GM21786 (cell line): ENCODE data around the gene PFN3.
"Not testable (repeated sequence)": the region's sequence is repeated elsewhere in the genome, so short reads cannot be mapped to it uniquely, and the experiment has no call there.

Source experiments
- ATAC-seq: cut with Tn5 transposase; IDR thresholded peaks from one replicate; pipeline ENCODE4 v1.9.1; 2021; ENCODE audit not compliant: unreplicated experiment

Gene PFN3

DNA sequence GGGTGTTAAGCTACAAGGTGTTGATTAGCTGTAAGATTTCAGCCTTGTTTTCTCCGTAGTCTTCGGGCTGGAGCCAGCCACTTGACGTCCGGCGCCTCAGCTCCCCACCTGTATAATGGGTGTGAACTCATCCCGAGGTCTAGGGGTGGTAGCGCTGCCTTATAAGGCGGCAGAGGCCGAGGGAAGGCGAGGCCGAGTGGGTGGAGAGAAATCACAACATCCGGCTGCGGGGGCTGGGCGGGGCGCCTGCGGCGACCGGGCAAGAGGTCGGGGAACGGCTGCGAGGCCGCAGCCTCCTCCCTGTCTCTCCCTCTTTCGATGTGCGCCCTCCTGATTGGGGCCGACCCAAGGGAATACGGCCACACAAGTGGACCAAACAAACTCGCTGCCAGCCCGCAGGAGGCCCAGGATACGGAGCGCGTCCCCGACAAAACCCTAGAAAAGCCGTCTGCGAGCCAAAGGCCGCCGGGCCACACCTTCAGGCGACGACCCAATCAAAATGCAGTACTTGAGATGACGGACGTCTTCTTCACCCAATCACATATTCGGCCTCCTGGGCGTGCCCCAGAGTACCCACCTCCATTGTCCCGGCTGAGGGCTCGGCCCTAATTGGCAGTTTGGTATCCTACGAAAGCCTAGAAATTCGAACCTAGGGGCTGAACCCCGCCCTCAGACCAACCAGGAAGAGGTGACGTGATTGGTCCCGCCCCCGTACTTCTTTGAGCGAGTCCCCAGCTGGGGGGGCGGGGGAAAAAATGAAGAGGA, 25.5 kb upstream of the PFN3 start:
- peak; percentile 81 for ATAC-seq

DNA sequence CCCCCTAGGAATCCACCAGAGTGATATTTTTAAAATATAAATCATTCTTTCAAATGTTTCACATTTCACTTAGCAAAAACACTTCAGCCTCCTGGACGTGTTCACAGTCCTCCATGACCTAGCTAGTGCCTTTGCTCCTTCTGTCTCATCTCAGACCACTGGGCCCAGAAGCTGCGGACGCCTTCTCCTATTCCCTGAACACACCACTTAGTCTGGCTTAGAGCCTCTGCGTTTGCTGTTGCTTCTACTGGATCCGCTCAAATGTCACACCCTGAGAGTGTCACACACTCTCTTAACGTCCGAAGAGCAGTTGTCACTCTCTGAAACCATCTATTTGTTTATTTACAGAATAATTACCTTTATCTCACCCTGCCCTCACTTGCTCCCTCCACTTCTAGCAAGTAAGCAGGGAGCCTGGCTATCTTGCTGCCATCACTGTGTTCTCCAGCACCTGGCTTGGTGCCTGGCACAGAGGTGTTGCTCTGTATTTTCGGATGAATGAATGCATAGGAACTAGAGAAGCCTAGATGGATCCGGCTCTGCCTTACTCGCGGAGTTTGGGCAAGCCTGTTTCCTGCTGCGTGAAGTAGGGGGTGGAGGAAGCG, 24.8 kb upstream of the PFN3 start:
- ATAC-seq, result no peak

DNA sequence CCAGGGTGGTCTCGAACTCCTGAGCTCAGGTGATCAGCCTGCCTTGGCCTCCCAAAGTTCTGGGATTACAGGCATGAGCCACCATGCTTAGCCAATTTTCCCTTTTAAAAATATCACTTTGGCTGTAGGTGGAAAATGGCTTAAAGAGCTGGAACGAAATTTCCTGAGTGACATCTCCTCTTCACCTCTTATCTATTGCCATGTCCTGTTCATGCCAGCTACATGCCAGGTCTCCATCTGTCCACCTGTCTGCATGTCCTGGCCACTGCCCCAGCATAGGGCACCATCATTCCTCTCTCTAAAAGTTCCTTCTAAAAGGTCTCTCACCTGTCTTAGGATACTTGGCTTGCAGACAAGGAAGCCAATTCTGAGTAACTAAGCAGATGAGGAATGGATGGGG, 23.2 kb upstream of the PFN3 start:
- no peak for ATAC-seq

DNA sequence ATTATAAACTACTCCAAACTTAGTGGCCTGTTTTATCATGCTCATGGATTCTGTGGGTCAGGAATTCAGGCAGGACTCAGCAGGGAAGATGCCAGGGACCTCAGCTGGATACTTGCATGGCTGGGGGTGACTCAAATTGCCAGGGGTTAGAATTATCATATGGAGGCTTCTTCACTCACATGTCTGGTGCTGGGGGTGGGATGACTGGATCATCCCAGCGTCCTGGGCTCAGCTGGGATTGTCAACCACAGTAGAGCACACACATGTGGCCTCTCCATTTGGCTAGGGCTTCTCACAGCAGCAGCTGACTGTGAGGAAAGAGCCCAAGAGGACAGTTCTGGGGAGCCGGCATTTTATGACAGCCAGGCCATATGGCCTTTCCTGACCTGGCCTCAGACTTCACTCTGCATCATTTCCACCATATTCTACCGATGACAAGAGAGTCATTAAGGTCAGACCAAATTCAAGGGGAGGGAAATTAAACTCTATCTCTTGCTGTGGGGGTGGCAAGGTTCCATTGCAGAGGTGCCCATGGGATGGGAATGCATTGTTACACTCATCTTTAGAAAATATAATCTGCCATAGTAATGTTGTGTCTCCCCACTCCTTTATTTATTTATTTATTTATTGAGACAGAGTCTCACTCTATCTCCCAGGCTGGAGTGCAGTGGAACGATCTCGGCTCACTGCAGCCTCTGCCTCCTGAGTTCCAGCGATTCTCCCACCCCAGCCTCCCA, 20.8 kb upstream of the PFN3 start:
- no peak for ATAC-seq

DNA sequence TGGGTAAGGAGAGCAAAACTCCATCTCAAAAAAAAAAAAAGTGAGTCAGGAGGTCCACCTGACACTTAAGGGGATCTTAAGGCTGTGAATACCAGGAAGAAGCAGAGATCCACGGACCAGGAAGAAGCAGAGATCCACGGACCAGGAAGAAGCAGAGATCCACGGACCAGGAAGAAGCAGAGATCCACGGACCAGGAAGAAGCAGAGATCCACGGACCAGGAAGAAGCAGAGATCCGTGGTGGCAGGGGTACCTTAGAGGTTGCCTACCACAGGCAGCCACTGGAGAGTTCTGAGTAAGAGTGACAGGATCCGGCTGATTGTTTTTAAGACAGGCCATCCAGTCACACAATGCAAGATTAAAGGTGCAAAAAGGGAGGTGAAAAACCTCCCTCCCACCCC, 20.0 kb upstream of the PFN3 start:
- not testable (repeated sequence) for ATAC-seq

DNA sequence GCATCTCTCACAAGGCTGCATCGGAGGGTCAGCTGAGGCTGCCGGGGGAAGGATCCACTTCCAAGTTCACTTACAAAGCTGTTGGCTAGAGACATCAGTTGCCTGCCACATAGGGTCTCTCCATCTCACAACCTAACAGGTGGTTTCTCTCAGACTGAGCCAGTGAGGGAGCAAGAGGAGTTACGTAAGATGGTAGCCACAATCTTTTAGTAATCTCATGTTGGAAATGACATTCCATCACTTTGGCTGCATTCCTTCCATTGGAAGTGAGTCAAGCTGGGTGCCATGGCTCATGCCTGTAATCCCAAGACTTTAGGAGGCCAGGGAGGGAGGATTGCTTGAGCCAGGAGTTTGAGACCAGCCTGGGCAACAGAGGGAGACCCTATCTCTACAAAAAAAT, 18.6 kb upstream of the PFN3 start:
- ATAC-seq, result no peak

DNA sequence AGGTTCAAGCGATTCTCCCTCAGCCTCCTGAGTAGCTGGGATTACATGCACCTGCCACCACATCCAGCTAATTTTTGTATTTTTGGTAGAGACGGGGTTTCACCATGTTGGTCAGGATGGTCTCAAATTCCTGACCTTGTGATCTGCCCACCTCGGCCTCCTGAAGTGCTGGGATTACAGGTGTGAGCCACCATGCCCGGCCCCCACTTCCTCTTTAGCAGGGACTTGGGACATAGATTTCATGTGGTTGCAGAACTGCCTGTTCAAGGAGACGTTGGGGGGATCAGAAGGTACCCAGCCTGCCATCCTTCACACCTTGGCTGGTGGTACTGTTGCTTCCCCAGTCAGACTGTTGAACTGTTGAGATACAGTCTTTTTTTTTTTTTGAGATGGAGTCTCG, 16.6 kb upstream of the PFN3 start:
- not testable (repeated sequence) for ATAC-seq

DNA sequence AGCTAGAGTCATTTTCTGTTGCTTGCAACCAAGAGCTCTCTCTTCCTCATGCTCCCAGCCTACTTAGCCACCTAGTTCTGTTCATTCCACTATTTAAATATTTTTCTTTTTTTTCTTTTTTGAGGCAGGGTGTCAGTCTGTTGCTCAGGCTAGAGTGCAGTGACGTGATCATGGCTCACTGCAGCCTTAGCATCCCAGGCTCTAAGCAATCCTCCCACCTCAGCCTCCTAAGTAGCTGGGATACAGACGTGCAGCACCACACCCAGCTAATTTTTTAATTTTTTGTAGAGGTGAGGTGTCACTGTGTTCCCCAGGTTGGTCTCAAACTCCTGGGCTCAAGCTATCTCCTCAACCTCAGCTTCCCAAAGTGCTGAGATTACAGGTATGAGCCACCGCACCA, 14.0 kb upstream of the PFN3 start:
- ATAC-seq, result no peak

DNA sequence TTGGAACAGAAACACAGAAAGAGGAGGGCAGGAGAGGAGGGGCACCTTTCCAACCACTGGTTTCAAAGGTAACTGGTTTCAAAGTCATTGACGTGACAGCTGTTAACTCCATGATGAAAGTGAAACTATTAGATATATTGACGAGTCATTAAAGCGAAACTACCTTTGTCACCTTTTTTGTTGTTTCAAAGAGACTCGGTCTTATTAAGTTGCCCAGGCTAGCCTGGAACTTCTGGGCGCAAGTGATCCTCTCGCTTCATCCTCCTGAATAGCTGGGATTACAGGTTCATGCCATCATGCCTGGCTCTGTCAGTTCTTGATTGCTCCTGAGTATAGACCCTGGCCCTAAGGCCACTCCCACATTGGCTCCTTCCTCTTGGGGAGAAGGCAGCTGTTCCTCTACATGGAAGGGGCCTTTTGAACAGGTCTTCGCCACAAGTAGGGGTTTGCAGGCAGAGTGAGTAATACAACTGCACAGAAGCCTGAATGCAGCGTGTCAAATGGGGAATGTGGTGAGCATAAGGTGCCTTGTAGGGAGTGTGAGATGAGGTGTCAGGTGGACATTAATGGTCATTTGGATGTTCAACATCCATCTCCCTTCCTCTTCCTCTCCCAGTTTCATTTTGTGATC, 12.3 kb upstream of the PFN3 start:
- peak; percentile 76 for ATAC-seq

DNA sequence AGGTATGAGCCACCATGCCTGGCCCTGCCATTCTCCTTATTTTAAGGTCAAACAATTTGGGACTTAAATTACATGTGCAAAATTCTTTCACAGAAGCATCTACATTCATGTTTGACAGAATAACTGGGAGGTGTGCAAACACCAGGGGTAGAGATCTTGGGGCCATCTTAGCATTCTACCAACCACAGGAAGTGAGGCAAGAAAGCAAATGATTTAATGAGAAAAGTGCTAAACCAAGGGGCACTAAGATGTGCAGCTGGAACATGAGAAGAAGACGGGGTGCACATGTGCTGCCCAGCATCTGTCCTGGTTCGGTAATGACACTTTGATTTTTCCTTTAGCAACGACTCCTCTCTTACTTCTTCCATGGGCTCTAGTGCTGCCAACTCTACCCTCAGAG, 10.1 kb upstream of the PFN3 start:
- ATAC-seq, result no peak

DNA sequence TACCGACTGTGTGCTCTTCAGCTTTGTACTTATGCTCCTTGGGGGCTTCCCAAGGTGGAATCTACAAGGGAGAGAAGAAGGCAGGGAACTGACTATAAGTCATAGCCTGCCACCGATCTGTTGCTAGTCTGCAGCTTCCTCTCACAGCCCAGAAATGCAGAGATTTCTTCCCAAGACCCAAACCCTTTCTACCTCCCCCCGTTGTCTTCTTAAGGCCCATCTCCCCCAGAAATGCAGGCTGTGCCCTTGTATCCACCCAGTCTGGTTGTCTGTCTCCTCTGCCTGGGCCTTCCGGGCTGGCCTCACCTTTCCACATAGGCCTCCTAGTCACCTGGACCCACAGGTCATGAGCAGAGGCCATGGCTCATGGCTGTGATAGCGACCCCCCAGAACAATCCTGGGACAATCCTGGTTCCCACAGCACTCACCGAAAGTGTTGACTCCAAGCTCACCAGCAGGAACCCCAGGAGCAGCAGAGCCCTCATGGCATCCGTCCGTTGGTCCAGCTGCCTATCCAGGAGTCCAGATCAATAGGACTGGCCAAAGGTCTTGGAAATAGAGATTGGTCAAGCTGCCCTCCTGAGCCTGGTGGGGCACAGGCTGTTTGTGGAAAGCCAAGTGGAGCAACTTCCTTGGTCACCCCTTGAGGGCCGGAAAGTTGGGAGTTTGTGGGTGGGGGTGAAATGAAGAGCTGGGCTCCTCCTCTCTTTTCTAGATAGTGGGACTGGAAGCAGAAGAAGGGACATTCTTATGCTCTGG, 8.8 kb upstream of the PFN3 start, which contains the start of gene F12:
F12 (minus strand) TSS at position 522 of the 759 bp plus-strand sequence; CDS start at position 485, 37 bp downstream.
- no peak for ATAC-seq

DNA sequence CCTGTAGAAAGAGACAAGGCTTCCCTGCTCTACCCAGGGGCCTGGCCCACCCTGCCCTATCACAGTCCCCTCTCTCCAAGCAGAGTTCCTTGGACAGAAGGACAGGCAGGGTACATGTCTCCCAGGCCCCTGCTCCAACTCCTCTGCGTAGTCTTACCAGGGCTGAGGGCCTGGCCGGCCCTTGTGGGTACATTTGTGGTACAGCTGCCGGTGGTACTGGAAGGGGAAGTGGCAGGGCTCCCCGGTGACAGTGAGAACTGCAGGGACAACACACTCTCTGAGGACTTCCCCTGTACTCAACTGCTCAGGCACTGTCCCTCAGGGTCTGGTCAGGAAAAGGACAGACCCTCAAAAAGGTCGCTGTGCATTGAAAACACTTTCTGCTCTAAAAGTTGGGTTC, 5.3 kb upstream of the PFN3 start:
- ATAC-seq, result no peak

DNA sequence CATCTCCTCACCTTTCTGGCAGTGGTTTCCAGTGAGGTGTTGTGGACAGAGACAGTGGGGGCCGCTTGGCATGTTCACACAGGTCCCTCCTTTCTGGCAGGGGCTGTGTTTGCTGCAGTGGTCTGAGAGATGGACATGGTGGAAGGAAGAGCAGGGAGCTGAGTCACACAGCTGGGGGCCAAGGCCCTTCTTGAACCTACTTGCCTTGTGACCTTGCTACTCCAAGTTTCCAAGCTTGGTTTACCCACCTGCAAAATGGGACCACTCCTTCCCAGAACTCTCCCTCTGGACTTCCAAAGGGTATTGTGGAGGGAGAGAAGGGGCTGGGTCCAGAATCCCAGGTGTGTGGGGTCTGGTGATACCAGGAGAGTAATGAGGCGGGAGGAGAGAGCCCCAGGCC, 4.9 kb upstream of the PFN3 start:
- no peak for ATAC-seq

DNA sequence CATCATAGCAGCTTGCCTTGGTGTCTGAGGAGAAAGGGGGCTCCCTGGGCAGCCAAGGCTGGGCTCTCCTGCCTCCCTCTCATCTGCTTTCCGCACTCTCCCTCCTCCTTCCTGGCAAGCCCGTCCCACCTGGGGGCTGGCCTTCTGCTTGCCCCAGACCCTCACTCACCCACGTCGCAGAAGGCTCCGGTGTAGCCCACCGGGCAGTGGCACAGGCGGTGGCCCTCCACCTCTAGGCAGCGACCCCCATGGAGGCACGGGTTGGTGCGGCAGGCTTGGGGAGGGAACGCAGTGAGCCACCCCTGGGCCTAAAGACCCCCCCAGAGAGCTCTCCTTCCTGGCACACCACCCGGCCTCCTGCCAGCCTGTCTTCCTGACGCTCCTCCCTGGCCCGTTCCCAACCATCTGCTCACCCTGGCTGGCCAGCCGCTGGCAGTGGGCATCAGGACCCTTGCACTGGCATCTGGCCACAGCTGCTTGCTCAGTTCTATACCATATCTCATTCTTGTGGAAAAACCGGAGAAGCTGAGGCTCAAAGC, 4.2 kb upstream of the PFN3 start:
- no peak for ATAC-seq

DNA sequence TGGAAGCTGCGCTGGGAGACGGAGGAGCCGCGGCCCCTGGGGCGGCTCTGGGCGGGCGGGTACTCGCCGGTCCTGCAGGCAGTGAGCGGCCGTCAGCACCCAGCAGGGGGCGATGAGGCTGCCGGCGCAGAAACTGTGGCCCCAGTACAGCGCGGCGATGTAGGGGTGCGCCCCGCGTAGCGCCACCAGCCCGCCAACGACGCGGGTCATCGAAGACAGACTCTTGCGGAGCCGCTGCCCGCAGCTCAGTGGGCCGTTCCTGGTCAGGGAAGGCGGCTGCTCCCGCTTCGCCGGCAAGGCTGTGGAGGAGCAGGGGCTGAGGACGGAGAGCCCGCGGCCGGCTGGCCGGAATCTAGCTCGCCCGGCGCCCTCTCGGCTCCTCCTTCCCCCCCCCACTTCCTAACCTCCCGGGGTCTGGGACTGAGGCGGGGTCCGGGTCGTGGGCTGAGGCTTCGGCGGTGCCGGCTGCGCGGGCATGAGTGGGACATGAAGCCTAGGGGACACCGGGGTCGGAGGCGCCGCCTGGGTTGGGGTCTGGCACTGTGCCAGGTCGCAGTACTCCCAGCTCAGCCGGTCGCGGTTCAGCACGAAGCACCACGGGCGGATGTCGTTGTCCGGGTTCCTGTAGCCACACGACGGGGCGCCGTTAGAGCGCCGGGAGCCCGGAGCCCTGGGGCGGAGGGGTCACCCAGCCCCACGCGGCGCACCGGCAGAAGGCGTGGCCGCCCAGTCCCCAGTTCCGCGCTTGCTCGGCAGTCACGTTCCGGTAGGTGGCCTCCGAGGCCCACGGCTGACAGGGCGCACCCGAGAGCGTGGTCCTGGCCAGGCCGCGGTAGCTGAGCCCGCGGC, 3.6 kb upstream of the PFN3 start:
- ATAC-seq, result peak; percentile 78

DNA sequence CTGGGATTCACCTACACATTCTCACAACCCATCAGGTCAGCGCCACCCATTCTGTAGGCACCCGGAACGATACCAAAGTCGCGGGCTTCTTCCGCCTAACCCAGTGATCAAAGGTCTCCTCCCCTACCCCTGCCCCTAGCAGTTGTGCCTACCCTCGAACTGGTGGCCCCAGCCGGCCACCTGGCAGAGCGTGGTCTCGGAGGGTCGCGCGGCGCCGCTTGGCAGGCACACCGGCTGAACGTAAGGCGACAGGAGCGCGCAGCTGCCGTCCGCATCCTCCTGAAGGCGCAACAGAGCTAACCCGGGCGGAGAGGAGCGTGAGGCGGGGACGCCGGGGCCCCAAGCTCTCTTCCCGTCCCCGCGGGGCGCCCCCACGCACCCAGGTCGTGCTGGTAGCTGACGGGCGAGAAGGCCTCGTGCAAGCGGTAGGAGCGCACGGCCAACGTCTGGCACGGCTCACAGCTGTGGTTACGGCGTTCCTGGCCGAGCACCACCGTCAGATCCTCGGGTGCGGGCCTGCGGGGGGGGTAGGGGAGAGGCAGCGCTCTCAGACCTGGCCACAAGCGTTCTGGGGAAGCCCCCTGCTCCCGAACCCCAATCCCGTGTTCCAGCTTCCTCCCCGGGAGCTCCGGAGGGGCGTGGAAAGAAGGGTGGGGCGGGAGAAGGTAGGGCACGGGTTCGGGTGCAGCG, 2.8 kb upstream of the PFN3 start:
- ATAC-seq, result peak; percentile 19

DNA sequence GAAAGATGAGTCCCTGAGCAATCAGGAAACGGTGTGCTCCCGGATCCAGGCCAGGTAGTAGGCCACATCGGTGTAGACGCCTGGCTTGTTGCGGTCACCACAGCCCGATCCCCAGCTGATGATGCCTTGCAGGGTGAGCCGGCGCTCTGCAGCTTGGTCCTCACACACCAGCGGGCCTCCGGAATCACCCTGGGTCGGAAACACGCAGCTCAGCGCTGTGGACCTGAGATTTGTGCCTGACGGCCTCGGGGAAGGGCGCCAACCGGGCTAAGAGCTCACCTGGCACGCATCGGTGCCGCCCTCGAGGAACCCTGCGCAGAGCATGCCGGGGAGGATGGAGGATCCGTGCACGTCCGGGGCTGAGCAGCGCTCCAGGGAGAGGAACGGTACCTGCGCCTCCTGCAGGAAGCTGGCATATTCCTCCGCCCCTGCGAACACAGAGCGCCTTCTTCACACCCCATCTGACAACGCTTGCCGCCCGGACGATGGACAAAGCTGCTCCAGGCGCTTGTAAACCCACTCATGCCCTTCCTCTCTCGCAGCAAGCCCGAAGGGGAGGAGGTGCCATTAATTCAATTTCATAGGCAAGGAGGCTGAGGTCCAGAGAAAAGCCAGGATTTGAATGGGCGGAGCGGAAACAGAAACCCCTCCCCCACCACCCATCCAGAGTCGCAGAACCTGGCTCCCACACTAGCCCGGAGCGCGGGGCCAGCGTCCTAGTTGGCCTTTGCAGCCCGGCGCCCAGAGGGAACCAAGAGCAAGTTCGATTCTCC, 2.0 kb upstream of the PFN3 start:
- ATAC-seq, result no peak

DNA sequence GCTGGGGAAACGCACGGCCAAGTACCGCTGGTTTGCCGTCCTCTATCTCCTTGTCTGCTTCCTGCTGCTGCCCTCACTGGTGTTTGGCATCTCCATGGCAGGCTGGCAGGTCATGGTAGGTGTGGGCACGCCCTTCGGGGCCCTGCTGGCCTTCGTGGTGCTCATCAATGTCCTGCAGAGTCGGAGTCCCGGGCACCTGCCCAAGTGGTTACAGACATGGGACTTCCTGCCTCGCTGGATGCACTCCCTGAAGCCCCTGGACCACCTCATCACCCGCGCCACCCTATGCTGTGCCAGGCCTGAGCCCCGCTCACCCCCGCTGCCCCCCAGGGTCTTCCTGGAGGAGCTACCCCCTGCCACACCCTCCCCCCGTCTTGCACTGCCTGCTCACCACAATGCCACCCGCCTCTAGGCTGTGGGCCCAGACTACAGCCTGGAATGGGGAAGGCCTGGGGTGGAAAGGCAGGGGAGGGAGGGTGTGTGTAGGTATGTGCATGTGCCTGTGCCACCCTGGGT, 2.5 kb downstream of the PFN3 start:
- no peak for ATAC-seq
